Stimulated activated CD8-positive, alpha-beta memory T cell treated with anti-CD3 and anti-CD28 coated beads, Interleukin-4, amount 100 ng/mL, for 24 hours (primary cell): ENCODE results near the gene SLC8A2.

Experiments
- DNase-seq: peaks from one replicate; pipeline ENCODE4 v3.0.0-alpha.2; 2020; ENCODE audit warnings: low read depth

The SLC8A2 gene

GRCh38 chr19:47381121-47381520, 90.6 kb downstream of the SLC8A2 start:
- DNase-seq: no peak

DNA sequence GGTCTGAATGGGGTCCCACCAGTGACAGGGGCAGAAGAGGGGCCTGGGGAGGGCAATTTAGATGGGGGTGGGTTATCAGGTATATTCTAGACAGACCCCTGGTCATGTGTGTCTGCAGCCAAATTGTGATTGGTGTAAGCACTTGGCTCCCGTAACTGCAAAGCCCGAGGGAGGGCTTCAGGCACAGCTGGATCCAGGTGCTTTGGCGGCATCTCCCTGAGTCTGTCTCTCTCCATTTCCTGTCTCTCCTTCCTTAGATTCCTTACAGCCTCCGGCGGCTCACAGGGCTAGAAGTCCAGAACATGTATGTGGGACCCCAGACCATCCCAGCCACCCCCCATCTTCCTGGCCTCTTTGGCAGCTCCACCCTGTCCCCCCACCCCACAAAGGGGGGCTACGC, 91.1 kb downstream of the SLC8A2 start:
- no peak for DNase-seq

DNA sequence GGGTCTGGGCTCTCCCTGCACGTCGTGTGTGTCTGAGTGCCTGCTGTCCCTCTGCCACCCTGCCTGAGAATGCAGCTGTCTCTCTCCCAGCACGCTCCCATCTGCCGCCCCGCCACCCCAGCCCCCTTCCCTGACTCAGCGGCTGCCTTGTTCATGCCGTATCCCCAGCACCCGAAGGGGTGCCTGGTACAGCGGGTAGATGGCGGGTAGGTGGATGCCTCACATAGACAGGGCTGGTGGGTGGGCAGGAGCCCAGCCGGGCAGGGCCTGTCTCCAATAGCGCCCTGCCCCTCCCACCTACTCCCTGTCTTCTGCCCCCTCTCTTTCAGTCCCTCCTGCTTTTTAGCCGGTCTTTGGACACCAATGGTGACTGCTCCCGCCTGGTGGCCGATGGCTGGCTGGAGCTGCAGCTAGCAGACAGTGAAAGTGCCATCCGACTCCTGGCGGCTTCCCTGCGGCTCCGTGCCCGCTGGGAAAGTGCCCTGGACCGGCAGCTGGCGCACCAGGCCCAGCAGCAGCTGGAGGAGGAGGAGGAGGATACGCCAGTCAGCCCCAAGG, 92.2 kb downstream of the SLC8A2 start:
- no peak for DNase-seq

GRCh38 chr19:47378246-47378645, 93.4 kb downstream of the SLC8A2 start:
- no peak for DNase-seq
